Thoracic aorta (tissue), 2 donors: ENCODE measurements around the gene C3orf85. TPM values are rescaled to one million over a fixed set of nuclear protein-coding genes. Genes with fewer than 3 reads are reported as not detected.

Source experiments
- ATAC-seq: fragments of 150-250 bp; one replicate; pipeline ENCODE4 v1.8.0; 2017; ENCODE audit warnings: low read depth; ENCODE audit not compliant: insufficient number of reproducible peaks, low FRiP score
- DNase-seq: peaks from one replicate; pipeline ENCODE4 v3.0.0-alpha.2; 2020; ENCODE audit warnings: low spot score
- H3K27ac ChIP-seq, 2 donors: fragments of 200-600 bp; sonication (generic); 1 replicate in 1 of 2; 2 replicates in 1 of 2; pipeline ENCODE4 v1.5.1; 2016; ENCODE audit warnings: mild to moderate bottlenecking in 2 of 2, moderate library complexity in 2 of 2
- H3K27me3 ChIP-seq: fragments of 200-600 bp; sonication (generic); replicated peaks from 2 replicates; pipeline ENCODE4 v1.6.0; 2016; ENCODE audit warnings: mild to moderate bottlenecking; ENCODE audit not compliant: insufficient read depth
- H3K36me3 ChIP-seq: fragments of 200-600 bp; sonication (generic); one replicate; pipeline ENCODE4 v1.5.1; 2016
- H3K4me1 ChIP-seq, 2 donors: fragments of 200-600 bp; sonication (generic); 1 replicate in 1 of 2; 2 replicates in 1 of 2; pipeline versions ENCODE4 v1.5.1 to v1.6.0; 2016; ENCODE audit warnings: low read depth in 2 of 2, mild to moderate bottlenecking in 1 of 2; ENCODE audit not compliant: control insufficient read depth in 1 of 2
- H3K4me3 ChIP-seq: fragments of 200-600 bp; sonication (generic); 2 replicates; pipeline ENCODE4 v1.5.1; 2016; ENCODE audit warnings: mild to moderate bottlenecking
- H3K9me3 ChIP-seq: fragments of 200-600 bp; sonication (generic); 2 replicates; pipeline ENCODE4 v1.5.1; 2016
- total RNA-seq, 2 donors: library from RNA; depleted of rRNA; stranded (reverse); fragments of >200 nt; gene quantifications; one replicate each; pipeline versions ENCODE4 v1.1.0 to v1.2.3, GENCODE V29; 2016
- TF ChIP-seq, protein P1 (sequence below): fragments of 200-600 bp; sonication (generic); IDR thresholded peaks from one replicate; pipeline ENCODE4 v1.5.1; 2019; ENCODE audit warnings: antibody characterized with exemption

The C3orf85 gene
- total RNA-seq, 2 donors from 2014 or later: not detected

DNA sequence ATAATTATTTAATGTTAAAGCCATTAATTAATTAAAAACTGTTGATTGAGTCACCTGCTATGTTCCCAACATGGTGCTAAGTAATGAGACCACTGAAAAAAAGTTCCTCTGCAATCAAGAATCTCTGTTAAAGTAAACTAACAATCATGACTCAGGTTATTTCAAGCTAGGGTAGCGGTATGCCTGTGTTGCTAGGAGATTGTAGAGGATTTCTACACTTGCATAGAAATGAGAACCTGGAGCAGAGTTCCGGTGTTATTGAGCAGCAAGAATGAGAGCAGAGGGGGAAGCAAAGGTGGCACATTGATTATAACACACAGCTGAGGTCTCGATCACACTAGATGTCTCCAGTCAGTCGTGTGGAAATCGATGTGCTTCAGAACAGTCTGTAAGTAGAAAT lies 41.4 kb downstream of the C3orf85 start:
- Histone ChIP-seq H3K9me3 (no peaks in the 10 kb centered on the region), H3K4me1 (no peaks in the 10 kb centered on the region), H3K27me3 (no peaks in the 10 kb centered on the region), H3K27ac (no peak overlapping the region), H3K36me3 (no peaks in the 10 kb centered on the region), H3K4me3 (no peak overlapping the region)
- TF ChIP-seq, protein P1, sequence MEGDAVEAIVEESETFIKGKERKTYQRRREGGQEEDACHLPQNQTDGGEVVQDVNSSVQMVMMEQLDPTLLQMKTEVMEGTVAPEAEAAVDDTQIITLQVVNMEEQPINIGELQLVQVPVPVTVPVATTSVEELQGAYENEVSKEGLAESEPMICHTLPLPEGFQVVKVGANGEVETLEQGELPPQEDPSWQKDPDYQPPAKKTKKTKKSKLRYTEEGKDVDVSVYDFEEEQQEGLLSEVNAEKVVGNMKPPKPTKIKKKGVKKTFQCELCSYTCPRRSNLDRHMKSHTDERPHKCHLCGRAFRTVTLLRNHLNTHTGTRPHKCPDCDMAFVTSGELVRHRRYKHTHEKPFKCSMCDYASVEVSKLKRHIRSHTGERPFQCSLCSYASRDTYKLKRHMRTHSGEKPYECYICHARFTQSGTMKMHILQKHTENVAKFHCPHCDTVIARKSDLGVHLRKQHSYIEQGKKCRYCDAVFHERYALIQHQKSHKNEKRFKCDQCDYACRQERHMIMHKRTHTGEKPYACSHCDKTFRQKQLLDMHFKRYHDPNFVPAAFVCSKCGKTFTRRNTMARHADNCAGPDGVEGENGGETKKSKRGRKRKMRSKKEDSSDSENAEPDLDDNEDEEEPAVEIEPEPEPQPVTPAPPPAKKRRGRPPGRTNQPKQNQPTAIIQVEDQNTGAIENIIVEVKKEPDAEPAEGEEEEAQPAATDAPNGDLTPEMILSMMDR: no peak
- DNase-seq (no peak), ATAC-seq (no peak)

DNA sequence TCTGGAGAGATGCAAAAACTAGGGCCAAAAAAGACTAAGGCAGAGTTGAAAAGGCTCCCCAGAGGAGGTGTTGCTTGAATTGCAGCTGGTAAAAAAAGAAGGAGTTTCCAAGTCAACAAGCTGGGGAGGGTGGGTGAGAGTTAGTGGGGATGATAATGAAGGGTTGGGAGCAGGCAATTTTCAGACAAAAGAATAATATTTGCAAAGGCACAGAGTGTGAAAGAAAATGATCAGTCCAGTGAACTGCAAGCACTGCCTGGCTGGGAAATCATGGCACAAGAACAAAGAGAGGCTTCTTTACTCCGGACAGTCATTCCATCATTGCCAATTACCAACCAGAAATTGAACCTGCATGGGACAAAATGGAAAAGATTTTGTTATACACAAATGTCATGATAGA lies 42.2 kb downstream of the C3orf85 start:
- Histone ChIP-seq H3K27ac (no peak overlapping the region), H3K27me3 (no peaks in the 10 kb centered on the region), H3K9me3 (no peaks in the 10 kb centered on the region), H3K36me3 (no peaks in the 10 kb centered on the region), H3K4me1 (no peaks in the 10 kb centered on the region), H3K4me3 (no peak overlapping the region)
- ATAC-seq (no peak), DNase-seq (no peak)
- TF ChIP-seq, protein P1: no peak

DNA sequence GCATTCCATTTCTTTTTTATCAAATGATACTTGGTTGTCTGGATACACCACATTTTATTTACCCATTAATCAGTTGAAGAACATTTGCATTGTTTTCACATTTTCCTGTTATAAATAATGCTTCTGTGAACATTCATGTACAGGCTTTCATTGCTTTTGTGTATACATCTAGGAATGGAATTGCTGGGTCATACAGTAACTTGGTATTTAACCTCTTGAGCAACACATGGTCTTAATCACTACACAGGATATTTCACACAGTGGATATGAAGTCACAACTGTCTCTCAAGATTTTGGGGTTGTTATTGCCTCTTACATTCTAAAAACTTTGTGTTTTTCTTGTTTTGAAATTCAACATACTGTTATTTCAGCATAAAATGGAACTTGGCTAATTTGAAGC lies 48.2 kb downstream of the C3orf85 start:
- TF ChIP-seq, protein P1: no peak

DNA sequence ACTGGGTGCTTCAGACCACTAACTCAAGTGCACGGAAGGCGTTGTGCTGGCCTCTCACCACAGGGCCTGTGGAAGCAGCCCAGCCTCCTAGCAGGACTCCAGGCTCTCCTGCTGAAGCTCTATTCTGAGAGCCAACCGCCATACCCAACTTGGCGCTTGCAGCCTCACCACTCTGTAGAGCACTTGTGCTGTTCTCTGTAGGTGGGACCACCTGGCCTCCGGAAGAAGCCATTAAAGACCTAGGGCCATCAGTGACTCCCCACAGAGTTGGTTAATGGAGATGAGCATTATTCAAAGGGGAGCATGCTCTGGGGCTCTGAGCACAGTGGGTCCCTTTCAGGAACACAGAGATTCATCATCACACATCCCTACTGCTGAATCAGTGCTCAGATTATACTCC lies 50.9 kb downstream of the C3orf85 start:
- TF ChIP-seq, protein P1: no peak
- Histone ChIP-seq H3K27me3 (no peaks in the 10 kb centered on the region), H3K4me1 (no peaks in the 10 kb centered on the region), H3K4me3 (no peak overlapping the region), H3K27ac (no peak overlapping the region), H3K9me3 (no peaks in the 10 kb centered on the region), H3K36me3 (no peaks in the 10 kb centered on the region)
- DNase-seq: no peak
- ATAC-seq: no peak

More for the DNA sequence above, 48.2 kb downstream of the C3orf85 start:
- DNase-seq: no peak
- Histone ChIP-seq H3K9me3 (no peaks in the 10 kb centered on the region), H3K36me3 (no peaks in the 10 kb centered on the region), H3K4me1 (no peaks in the 10 kb centered on the region), H3K4me3 (no peak overlapping the region), H3K27me3 (no peaks in the 10 kb centered on the region), H3K27ac (no peak overlapping the region)
- ATAC-seq: no peak

DNA sequence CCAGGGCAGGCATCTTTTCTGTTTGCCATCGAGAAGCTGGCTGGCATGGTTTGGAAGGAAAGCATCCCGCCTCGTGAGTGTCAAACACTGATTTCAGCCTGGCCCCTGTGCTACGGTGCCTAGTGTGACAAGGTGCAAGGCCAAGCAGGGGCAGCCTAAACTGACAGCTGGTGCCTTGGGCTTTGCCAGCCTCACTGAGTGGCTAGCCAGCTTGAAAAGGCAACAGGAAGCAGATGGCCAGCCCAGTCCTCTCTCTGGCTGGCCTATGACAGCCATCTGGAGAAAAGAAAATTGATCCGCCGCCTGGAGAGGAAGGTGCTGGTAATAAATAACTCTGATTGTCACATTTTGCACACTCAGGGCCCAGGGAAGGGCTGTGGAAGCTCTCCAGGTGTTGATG lies 52.2 kb downstream of the C3orf85 start:
- H3K36me3 ChIP-seq: no peaks in the 10 kb centered on the region
- no peaks in the 10 kb centered on the region for H3K9me3 ChIP-seq
- TF ChIP-seq, protein P1: no peak
- ATAC-seq (no peak), DNase-seq (no peak)
- H3K4me1 ChIP-seq: no peaks in the 10 kb centered on the region
- no peak overlapping the region for H3K4me3 ChIP-seq
- H3K27ac ChIP-seq: no peak overlapping the region
- no peaks in the 10 kb centered on the region for H3K27me3 ChIP-seq
